Measurements from ENCODE around the gene FOXA3.

DNA sequence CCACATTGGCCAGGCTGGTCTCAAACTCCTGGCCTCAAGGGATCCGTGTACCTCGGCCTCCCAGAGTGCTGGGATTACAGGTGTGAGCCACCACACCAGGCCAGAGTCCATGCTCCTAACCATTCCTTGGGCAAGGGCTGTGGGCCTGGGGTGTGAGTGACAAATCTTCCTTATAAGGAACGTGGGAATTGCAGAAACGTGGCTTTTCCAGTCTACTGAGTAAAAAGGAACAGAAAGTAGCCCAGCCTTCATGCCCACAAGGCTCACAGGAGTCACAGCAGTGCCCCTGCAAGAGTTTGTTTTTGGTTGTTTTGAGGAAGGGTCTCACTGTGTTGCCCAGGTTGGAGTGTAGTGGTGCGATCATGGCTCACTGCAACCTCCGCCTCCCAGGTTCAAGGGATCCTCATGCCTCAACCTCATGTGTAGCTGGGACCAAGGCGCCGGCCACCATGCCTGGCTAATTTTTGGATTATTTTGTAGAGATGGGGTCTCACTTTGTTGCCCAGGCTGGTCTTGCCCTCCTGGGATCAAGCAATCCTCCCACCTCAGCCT lies 33.2 kb downstream of the FOXA3 start:
- TF ChIP-seq POLR2A (IDR thresholded peaks at IDR 0.05; ENCODE audit: low read length), result no peak
- no peak for TF ChIP-seq GATA1 (IDR thresholded peaks at IDR 0.05; ENCODE audit: low read depth, low read length)

All from erythroblast (primary cell).